K562 (cell line): ENCODE measurements around the gene IFI30. TPM values are rescaled to one million over a fixed set of nuclear protein-coding genes. Genes with fewer than 3 reads are reported as not detected.

ENCODE experiments used
- ATAC-seq: fragments of 200-7000 bp; cut with Tn5 transposase; 3 replicates; pipeline ENCODE4 v1.9.1; 2020; ENCODE audit warnings: moderate library complexity
- BruUV-seq: library from RNA; stranded (reverse); fragments of 400-500 nt; replicated peaks from 2 replicates; lab custom pipeline; 2021; lab: Mats Ljungman, UMichigan
- CTCF ChIA-PET: fragments of 300-600 bp; formaldehyde crosslinking; extraction: SDS; loops from one replicate; lab custom pipeline; 2021; ENCODE audit warnings: low intra/inter-chr PET ratio; lab: Yijun Ruan, JAX
- POLR2A ChIA-PET: fragments of 300-600, 350-650 bp; sonication (Branson Sonifier 250); formaldehyde crosslinking; extraction: SDS; loops from one replicate; lab custom pipeline; 2021; ENCODE audit warnings: antibody characterized with exemption, inconsistent platforms; lab: Yijun Ruan, JAX
- DNase-seq, 4 experiments: peaks; one replicate each; pipeline versions ENCODE4 v3.0.0 to v3.0.0-alpha.2; 2011 to 2018; ENCODE audit warnings: low spot score in 3 of 4, mixed read lengths in 3 of 4; ENCODE audit errors: extremely low read depth in 1 of 4
- FAIRE-seq: peaks from 2 replicates; lab custom pipeline; 2011; peaks lifted over from hg19 to GRCh38; lab: Jason Lieb, UNC
- H2AFZ ChIP-seq: 2 replicates; pipeline ENCODE4 v1.6.0; 2011; ENCODE audit warnings: low read depth, low read length, control low read depth, inconsistent platforms
- H3K27ac ChIP-seq: fragments of 200-600 bp; 3 replicates; pipeline ENCODE4 v1.8.0; 2011; ENCODE audit warnings: low read depth, mild to moderate bottlenecking, control low read depth, inconsistent platforms, low read length, moderate library complexity, mixed read lengths; ENCODE audit errors: extremely low read depth
- H3K27me3 ChIP-seq, 2 experiments: fragments of 300-600 bp in 1 of 2; 2 replicates in 1 of 2; 3 replicates in 1 of 2; pipeline versions ENCODE4 v1.6.0 to v1.8.0; 2011; ENCODE audit warnings: inconsistent platforms in 2 of 2, low read length in 2 of 2, mild to moderate bottlenecking in 1 of 2, mixed read lengths in 1 of 2, moderate library complexity in 1 of 2; ENCODE audit not compliant: control insufficient read depth in 2 of 2, insufficient read depth in 2 of 2
- H3K36me3 ChIP-seq: fragments of 300-600 bp; 3 replicates; pipeline ENCODE4 v1.8.0; 2011; ENCODE audit warnings: mild to moderate bottlenecking, low read length, inconsistent platforms; ENCODE audit not compliant: control insufficient read depth, insufficient read depth
- H3K4me1 ChIP-seq, 2 experiments: fragments of 200-600 bp in 1 of 2; replicated peaks in 1 of 2; 2 replicates in 1 of 2; 3 replicates in 1 of 2; pipeline versions ENCODE4 v1.5.1 to v1.8.0; 2011; ENCODE audit warnings: inconsistent platforms in 2 of 2, low read length in 2 of 2, mild to moderate bottlenecking in 1 of 2, mixed read lengths in 1 of 2, moderate library complexity in 1 of 2; ENCODE audit not compliant: control insufficient read depth in 2 of 2, insufficient read depth in 2 of 2
- H3K4me2 ChIP-seq: 2 replicates; pipeline ENCODE4 v1.6.1; 2011; ENCODE audit warnings: low read length, control low read depth, inconsistent platforms, mixed read lengths; ENCODE audit not compliant: insufficient read depth
- H3K4me3 ChIP-seq: fragments of 200-600 bp; sonication (generic), shearing (Covaris generic); 2 replicates; pipeline ENCODE4 v1.5.1; 2016; ENCODE audit warnings: control low read depth, inconsistent platforms
- H3K79me2 ChIP-seq: fragments of 200-600 bp; 3 replicates; pipeline ENCODE4 v1.8.0; 2011; ENCODE audit warnings: low read length, inconsistent platforms; ENCODE audit not compliant: control insufficient read depth, insufficient read depth
- H3K9ac ChIP-seq, 2 experiments: 2 replicates each; pipeline versions ENCODE4 v1.6.0 to v1.6.1; 2011; ENCODE audit warnings: low read depth in 2 of 2, low read length in 2 of 2, control low read depth in 1 of 2, inconsistent platforms in 1 of 2, mild to moderate bottlenecking in 1 of 2, mixed read lengths in 1 of 2; ENCODE audit not compliant: insufficient read depth in 1 of 2
- H3K9me1 ChIP-seq: one replicate; pipeline ENCODE4 v1.6.0; 2011; ENCODE audit warnings: inconsistent platforms, mild to moderate bottlenecking, low read length, moderate library complexity; ENCODE audit not compliant: control insufficient read depth, insufficient read depth
- H3K9me3 ChIP-seq: replicated peaks from 2 replicates; pipeline ENCODE4 v1.5.1; 2011; ENCODE audit warnings: low read depth, low read length, inconsistent platforms; ENCODE audit not compliant: control insufficient read depth, insufficient read depth
- H4K20me1 ChIP-seq: replicated peaks from 2 replicates; pipeline ENCODE4 v1.6.1; 2011; ENCODE audit warnings: low read length, inconsistent platforms, mixed read lengths; ENCODE audit not compliant: control insufficient read depth, insufficient read depth
- CTCFL ChIP-seq: IDR thresholded peaks from 2 replicates; pipeline ENCODE4 v1.6.1; 2011; ENCODE audit warnings: borderline replicate concordance, low read depth, mild to moderate bottlenecking, moderate library complexity, low read length; ENCODE audit not compliant: insufficient read depth, poor library complexity, severe bottlenecking
- FOXP1 ChIP-seq: sonication (generic); formaldehyde crosslinking; IDR thresholded peaks from 2 replicates; pipeline ENCODE4 v1.8.0; 2022; ENCODE audit warnings: mild to moderate bottlenecking, missing genetic modification reagents
- MITF ChIP-seq: IDR thresholded peaks from 2 replicates; pipeline ENCODE4 v1.6.1; 2014; ENCODE audit warnings: antibody characterized with exemption
- SFPQ ChIP-seq: fragments of 200-400 bp; formaldehyde crosslinking; IDR thresholded peaks from 2 replicates; pipeline ENCODE4 v1.6.1; 2017; ENCODE audit warnings: mild to moderate bottlenecking, low read depth, low read length, moderate library complexity
- TCF7L2 ChIP-seq: fragments of 150-350 bp; IDR thresholded peaks from 2 replicates; pipeline ENCODE4 v1.6.1; 2016; ENCODE audit warnings: low read depth, mild to moderate bottlenecking, low read length, moderate library complexity
- XRCC3 ChIP-seq: fragments of 450-650 bp; IDR thresholded peaks from 2 replicates; pipeline ENCODE4 v1.6.1; 2017; ENCODE audit warnings: mild to moderate bottlenecking, moderate library complexity
- ZNF121 ChIP-seq: sonication (generic); formaldehyde crosslinking; conservative IDR thresholded peaks from 2 replicates; pipeline ENCODE4 v1.8.0; 2022; ENCODE audit warnings: missing genetic modification reagents
- ZNF140 ChIP-seq: fragments of 250-450 bp; sonication (Bioruptor Pico); IDR thresholded peaks from 2 replicates; pipeline ENCODE4 v1.8.0; 2021; ENCODE audit warnings: moderate library complexity, mild to moderate bottlenecking, inconsistent platforms
- WGBS: fragments of 100-300 bp; shearing (Covaris generic); methylation state at CpG from one replicate; pipeline ENCODE4 v1.1.6; 2016; ENCODE audit warnings: low coverage, mixed read lengths; ENCODE audit not compliant: insufficient coverage; ENCODE audit errors: missing lambda C conversion rate; 5-methylcytosine and 5-hydroxymethylcytosine counted together
- in situ Hi-C: fragments of 300-500 bp; cut with MboI; formaldehyde crosslinking; loops from 4 replicates; pipeline ENCODE4 v1.15.0; 2018; ENCODE audit warnings: inconsistent platforms, mixed read lengths
- intact Hi-C: fragments of 100-400 bp; cut with micrococcal nuclease; formaldehyde crosslinking; loops from 2 replicates; pipeline ENCODE4 v1.14.2; 2022
- polyA plus RNA-seq, 8 experiments: library from polyadenylated mRNA; depleted of rRNA in 4 of 8; stranded (reverse) in 5 of 8; unstranded in 3 of 8; fragments of >200 nt; fragmentation: Nextera tagmentation in 2 of 8; fragmentation: Illumina TruSeq in 1 of 8; extraction: Ambion mirVana in 2 of 8; extraction: Trizol in 1 of 8; gene quantifications; 2 replicates each; pipeline versions ENCODE4 v1.2.1 to v1.2.3, GENCODE V29; 2011 to 2014; ENCODE audit warnings: inconsistent platforms in 1 of 8, missing spikeins in 1 of 8
- total RNA-seq, 7 experiments: library from RNA; depleted of rRNA in 6 of 7; stranded (reverse); fragments of >200 nt in 6 of 7; fragmentation: Illumina TruSeq in 2 of 7; extraction: Trizol in 2 of 7; gene quantifications; 2 replicates each; pipeline versions ENCODE4 v1.2.1 to v1.2.3, GENCODE V29; 2011 to 2021; ENCODE audit warnings: low replicate concordance in 1 of 7
- TF ChIP-seq, protein P1 (sequence below): fragments of 250-450 bp; sonication (Bioruptor Pico); IDR thresholded peaks from 2 replicates; pipeline ENCODE4 v1.5.0; 2020; ENCODE audit warnings: mild to moderate bottlenecking, borderline replicate concordance

The IFI30 gene
- total and polyA plus RNA-seq, 9 of the 15 experiments (the other 6 are each of a cell fraction or from before 2014, with no cell fraction given), result 63.7 to 430 (median 109) TPM

DNA sequence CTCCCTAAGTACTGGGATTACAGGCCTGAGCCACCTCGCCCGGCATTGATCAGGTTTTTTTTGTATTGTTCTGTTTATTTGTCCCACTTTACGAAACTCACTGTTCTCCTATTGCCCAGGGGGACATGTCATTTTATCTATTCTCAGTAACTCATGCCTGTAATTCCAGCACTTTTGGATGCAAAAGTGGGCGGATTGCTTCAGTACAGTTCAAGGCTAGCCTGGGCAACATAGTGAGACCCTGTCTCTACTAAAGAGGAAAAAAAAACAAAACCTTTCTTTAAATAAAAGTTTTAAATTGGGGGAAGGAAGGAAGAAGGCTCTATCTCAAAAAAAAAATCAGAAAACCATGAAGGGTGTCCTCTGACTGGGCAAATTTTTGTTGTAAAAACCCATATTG lies 16.7 kb downstream of the IFI30 start:
- POLR2A ChIA-PET, result interaction anchor here (0.6 to 1.1 kb wide), 2 partner anchors 34 to 62 kb away, joined by 3 to 4 read pairs; no protein-coding TSS in a partner anchor
- BruUV-seq, result no TSS peak

More for the DNA sequence above, 16.7 kb downstream of the IFI30 start:
- no peak for TF ChIP-seq XRCC3
- TF ChIP-seq CTCFL, result no peak
- TF ChIP-seq ZNF140 (CRISPR knock-in tag), result no peak
- no peak for TF ChIP-seq MITF
- no peak for TF ChIP-seq FOXP1 (CRISPR knock-in tag)
- TF ChIP-seq, protein P1, sequence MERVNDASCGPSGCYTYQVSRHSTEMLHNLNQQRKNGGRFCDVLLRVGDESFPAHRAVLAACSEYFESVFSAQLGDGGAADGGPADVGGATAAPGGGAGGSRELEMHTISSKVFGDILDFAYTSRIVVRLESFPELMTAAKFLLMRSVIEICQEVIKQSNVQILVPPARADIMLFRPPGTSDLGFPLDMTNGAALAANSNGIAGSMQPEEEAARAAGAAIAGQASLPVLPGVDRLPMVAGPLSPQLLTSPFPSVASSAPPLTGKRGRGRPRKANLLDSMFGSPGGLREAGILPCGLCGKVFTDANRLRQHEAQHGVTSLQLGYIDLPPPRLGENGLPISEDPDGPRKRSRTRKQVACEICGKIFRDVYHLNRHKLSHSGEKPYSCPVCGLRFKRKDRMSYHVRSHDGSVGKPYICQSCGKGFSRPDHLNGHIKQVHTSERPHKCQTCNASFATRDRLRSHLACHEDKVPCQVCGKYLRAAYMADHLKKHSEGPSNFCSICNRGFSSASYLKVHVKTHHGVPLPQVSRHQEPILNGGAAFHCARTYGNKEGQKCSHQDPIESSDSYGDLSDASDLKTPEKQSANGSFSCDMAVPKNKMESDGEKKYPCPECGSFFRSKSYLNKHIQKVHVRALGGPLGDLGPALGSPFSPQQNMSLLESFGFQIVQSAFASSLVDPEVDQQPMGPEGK (CRISPR knock-in tag), result no peak
- no peak; the same call in 1 of the 2 replicates for TF ChIP-seq ZNF121 (CRISPR knock-in tag)
- no peak for TF ChIP-seq SFPQ
- no peak for TF ChIP-seq TCF7L2
- Histone ChIP-seq H3K4me1 (peaks cover 17 to 45% of the 10 kb centered on the region in 2 experiments; a peak in 4 of 5 replicates), H3K9me1 (no peaks in the 10 kb centered on the region), H3K4me2 (no peak overlapping the region), H3K27ac (no peak overlapping the region), H3K36me3 (peaks cover 5% of the 10 kb centered on the region; the same call in 2 of the 3 replicates), H3K9me3 (no peaks in the 10 kb centered on the region), H3K79me2 (peaks cover 18% of the 10 kb centered on the region), H3K4me3 (no peak overlapping the region), H3K27me3 (no peaks in the 10 kb centered on the region), H3K9ac (no peak overlapping the region), H2AFZ (peak overlapping the region; percentile 8; the same call in 1 of the 2 replicates), H4K20me1 (peaks cover 6% of the 10 kb centered on the region; the same call in 1 of the 2 replicates)
- DNase-seq (no peak), FAIRE-seq (no peak), ATAC-seq (no peak)
- in situ Hi-C loops (no loop called here), intact Hi-C loops (no loop called here)
- CTCF ChIA-PET, result interaction anchor here (0.6 kb wide), 1 partner anchor 151 kb away, joined by 3 read pairs; no protein-coding TSS in a partner anchor
- 91% methylated on average over 4 of the region's 4 CpGs for WGBS
